Measurements from ENCODE around the gene INPP4B.

GRCh38 chr4:142284402-142285221, 561.5 kb downstream of the INPP4B start:
- TF ChIP-seq CTCF (IDR thresholded peaks at IDR 0.05) (no peak), POLR2A (IDR thresholded peaks at IDR 0.05) (no peak)

All from uterus (tissue), 2 donors.